Fibroblast of the aortic adventitia (primary cell): ENCODE measurements around the gene FGF14. TPM values are rescaled to one million over a fixed set of nuclear protein-coding genes. Genes with fewer than 3 reads are reported as not detected.

Experiments
- DNase-seq: peaks from one replicate; pipeline ENCODE4 v3.0.0-alpha.2; 2010; ENCODE audit warnings: low read depth
- H3K4me3 ChIP-seq: 2 replicates; pipeline ENCODE4 v1.5.1; 2011; ENCODE audit warnings: low read depth, mild to moderate bottlenecking, control low read depth, low read length, moderate library complexity
- total RNA-seq: library from RNA; depleted of rRNA; stranded (reverse); fragments of >200 nt; gene quantifications from 2 replicates; pipeline ENCODE4 v1.2.3, GENCODE V29; 2012; ENCODE audit warnings: low replicate concordance
- TF ChIP-seq, protein P1 (sequence below): IDR thresholded peaks from 2 replicates; pipeline ENCODE4 v1.5.1; 2011; ENCODE audit warnings: mild to moderate bottlenecking, low read length, control low read depth, inconsistent platforms; ENCODE audit not compliant: insufficient read depth

Gene FGF14
- total RNA-seq, 1 donor, result 1.4 TPM

- no peak for DNase-seq
- H3K4me3 ChIP-seq, result no peak overlapping the region
- TF ChIP-seq, protein P1, sequence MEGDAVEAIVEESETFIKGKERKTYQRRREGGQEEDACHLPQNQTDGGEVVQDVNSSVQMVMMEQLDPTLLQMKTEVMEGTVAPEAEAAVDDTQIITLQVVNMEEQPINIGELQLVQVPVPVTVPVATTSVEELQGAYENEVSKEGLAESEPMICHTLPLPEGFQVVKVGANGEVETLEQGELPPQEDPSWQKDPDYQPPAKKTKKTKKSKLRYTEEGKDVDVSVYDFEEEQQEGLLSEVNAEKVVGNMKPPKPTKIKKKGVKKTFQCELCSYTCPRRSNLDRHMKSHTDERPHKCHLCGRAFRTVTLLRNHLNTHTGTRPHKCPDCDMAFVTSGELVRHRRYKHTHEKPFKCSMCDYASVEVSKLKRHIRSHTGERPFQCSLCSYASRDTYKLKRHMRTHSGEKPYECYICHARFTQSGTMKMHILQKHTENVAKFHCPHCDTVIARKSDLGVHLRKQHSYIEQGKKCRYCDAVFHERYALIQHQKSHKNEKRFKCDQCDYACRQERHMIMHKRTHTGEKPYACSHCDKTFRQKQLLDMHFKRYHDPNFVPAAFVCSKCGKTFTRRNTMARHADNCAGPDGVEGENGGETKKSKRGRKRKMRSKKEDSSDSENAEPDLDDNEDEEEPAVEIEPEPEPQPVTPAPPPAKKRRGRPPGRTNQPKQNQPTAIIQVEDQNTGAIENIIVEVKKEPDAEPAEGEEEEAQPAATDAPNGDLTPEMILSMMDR, result no peak
Measured at GRCh38 chr13:102170305-102170704, 231.5 kb downstream of the FGF14 start.

DNA sequence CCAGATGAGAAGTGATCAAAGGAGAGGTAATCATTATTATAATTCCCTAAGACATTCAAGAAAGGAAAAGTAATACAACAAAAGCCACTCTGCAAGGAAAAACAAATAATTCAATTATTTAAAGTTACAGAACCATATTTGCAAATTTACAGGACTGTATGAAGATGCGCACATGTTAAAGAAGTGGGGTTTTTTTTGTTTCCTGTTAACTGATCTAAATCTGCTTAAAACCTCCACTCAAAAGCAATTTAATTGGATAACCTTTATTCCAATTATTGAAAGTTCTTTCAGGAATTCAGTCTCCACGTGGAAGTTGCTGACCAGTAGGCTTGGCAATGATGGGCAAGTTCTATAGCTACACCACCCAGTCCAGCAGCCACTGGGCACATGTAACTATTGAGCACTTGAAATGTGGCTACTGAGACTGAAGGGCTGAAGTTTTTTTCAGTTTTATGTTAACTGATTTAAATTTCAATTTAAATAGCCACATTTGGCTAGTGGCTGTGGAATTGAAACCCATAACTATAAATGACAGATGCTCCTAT, 232.3 kb downstream of the FGF14 start:
- DNase-seq, result no peak
- H3K4me3 ChIP-seq, result no peak overlapping the region
- TF ChIP-seq, protein P1, result no peak

DNA sequence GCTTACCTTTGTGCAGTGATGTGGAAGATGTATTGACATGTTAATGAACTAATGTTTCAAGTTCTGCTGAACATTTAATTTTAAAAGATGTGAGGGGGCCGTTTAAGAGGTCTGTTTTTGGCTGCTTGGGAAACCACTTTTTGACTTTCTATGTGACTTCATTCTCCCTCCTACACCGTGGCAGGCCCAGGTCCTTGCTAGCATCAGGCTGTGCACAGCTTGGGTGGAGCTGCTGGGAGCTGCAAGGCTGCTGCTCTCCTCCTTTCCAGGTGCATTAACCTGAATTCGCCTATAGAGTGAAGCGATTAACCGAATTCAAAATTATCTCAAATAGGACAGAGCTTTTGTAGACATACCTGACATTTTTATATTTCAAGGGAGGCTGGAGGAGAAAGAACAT, 249.1 kb downstream of the FGF14 start:
- DNase-seq, result no peak
- H3K4me3 ChIP-seq, result no peak overlapping the region
- TF ChIP-seq, protein P1, result no peak

GRCh38 chr13:102147353-102147752, 254.5 kb downstream of the FGF14 start:
- no peak overlapping the region for H3K4me3 ChIP-seq
- TF ChIP-seq, protein P1, result no peak
- no peak for DNase-seq

- H3K4me3 ChIP-seq, result no peak overlapping the region
- TF ChIP-seq, protein P1, result no peak
Measured at GRCh38 chr13:102145750-102146149, 256.1 kb downstream of the FGF14 start.

DNA sequence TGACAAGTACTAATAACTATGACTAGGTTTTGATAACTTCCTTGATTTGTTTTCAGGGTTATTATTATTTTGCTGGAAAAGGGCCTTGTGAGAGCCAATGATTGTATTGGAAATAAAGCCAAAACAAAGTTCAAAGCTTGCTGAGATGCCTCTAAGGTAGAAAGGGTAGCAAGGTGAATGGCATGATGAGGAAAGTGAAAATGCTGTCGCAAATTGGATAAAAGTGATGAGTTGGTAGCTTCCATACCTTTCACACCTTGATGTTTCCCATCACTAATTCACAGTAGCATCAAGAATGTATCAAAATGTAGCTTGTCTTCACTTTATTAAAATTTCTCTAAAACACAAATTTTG, 259.4 kb downstream of the FGF14 start:
- no peak overlapping the region for H3K4me3 ChIP-seq
- TF ChIP-seq, protein P1, result no peak
- DNase-seq, result no peak

More at GRCh38 chr13:102145750-102146149, 256.1 kb downstream of the FGF14 start:
- DNase-seq, result no peak
